ENCODE measurements around the gene ATP6V1G2. TPM values are rescaled to one million over a fixed set of nuclear protein-coding genes. Genes with fewer than 3 reads are reported as not detected.
"Not testable (repeated sequence)": the region's sequence is repeated elsewhere in the genome, so short reads cannot be mapped to it uniquely, and the experiment has no call there.

ATP6V1G2 gene
- total RNA-seq, 2 experiments from 2014 or later: 4.5 to 5.5 TPM

- not testable (repeated sequence) for H3K27me3 Mint-ChIP-seq; H3K9me3 Mint-ChIP-seq; DNase-seq; ATAC-seq (ENCODE audit: low read depth)
- POLR2A ChIA-PET: interaction anchor here (0.7 to 3.4 kb wide), 5 partner anchors 35 to 454 kb away, joined by 3 to 34 read pairs (median 4); partner anchors contain the start of genes DDX39B and NFKBIL1
- peaks cover 18% of the 10 kb centered on the region for H3K36me3 Mint-ChIP-seq
- H3K27ac Mint-ChIP-seq: peak overlapping the region; percentile 87
- peaks cover 42% of the 10 kb centered on the region for H3K4me1 Mint-ChIP-seq
- H3K4me3 Mint-ChIP-seq: peak overlapping the region; percentile 97
These were observed 49.6 kb downstream of the ATP6V1G2 start for GRCh38 chr6:31496826-31497225.

- Mint-ChIP-seq H3K27me3 (no peaks in the 10 kb centered on the region), H3K36me3 (peaks cover 13% of the 10 kb centered on the region), H3K4me3 (peak overlapping the region; percentile 97), H3K9me3 (no peaks in the 10 kb centered on the region), H3K27ac (peak overlapping the region; percentile 96), H3K4me1 (peaks cover 37% of the 10 kb centered on the region)
- POLR2A ChIA-PET: interaction anchor here (0.6 to 4.1 kb wide), 16 partner anchors 14 to 367 kb away, joined by 3 to 55 read pairs (median 4); partner anchors contain the start of genes ABHD16A, DDX39B, GPANK1 and LST1
- DNase-seq: no peak
- no peak for ATAC-seq (ENCODE audit: low read depth)
These were observed 50.8 kb downstream of the ATP6V1G2 start for GRCh38 chr6:31495580-31495979.

Other genes with a start within 250 kb of the ATP6V1G2 start
- 1,000 to 10,000 TPM; 5,415 to 5,542 TPM for gene HLA-B, start 189.4 kb downstream of the ATP6V1G2 start, total RNA-seq
- 10 to 100 TPM; 24.1 to 25.8 TPM for gene MICA, start 143.0 kb downstream of the ATP6V1G2 start, total RNA-seq
- gene MICB, start 48.5 kb downstream of the ATP6V1G2 start, total RNA-seq: 10 to 100 TPM; 41.5 to 42.8 TPM
- not detected for gene MCCD1, start 17.6 kb downstream of the ATP6V1G2 start, total RNA-seq
- 100 to 1,000 TPM; 531 to 555 TPM for gene DDX39B, start 4.6 kb downstream of the ATP6V1G2 start, total RNA-seq
- gene NFKBIL1, start 1.0 kb upstream of the ATP6V1G2 start, total RNA-seq: 10 to 100 TPM; 15.4 to 17.6 TPM
- 10 to 100 TPM; 15.2 to 16.7 TPM for gene LTA, start 25.7 kb upstream of the ATP6V1G2 start, total RNA-seq
- gene TNF, start 29.0 kb upstream of the ATP6V1G2 start, total RNA-seq: 10 to 100 TPM; 18.5 to 18.6 TPM
- 100 to 1,000 TPM; 426 to 431 TPM for gene LTB, start 35.8 kb upstream of the ATP6V1G2 start, total RNA-seq
- 100 to 1,000 TPM in 1 of 2 experiments, 10 to 100 TPM in 1; 91.8 to 105 TPM for gene LST1, start 39.7 kb upstream of the ATP6V1G2 start, total RNA-seq
- gene NCR3, start 46.4 kb upstream of the ATP6V1G2 start, total RNA-seq: 10 to 100 TPM; 69.7 to 70.0 TPM
- 100 to 1,000 TPM; 117 to 118 TPM for gene AIF1, start 68.6 kb upstream of the ATP6V1G2 start, total RNA-seq
- 100 to 1,000 TPM; 257 to 278 TPM for gene PRRC2A, start 74.1 kb upstream of the ATP6V1G2 start, total RNA-seq
- gene BAG6, start 106.1 kb upstream of the ATP6V1G2 start, total RNA-seq: 100 to 1,000 TPM; 242 to 251 TPM
- gene APOM, start 109.3 kb upstream of the ATP6V1G2 start, total RNA-seq: 1 to 10 TPM; 3.1 to 4.6 TPM
- gene C6orf47, start 114.2 kb upstream of the ATP6V1G2 start, total RNA-seq: 10 to 100 TPM; 30.7 to 32.2 TPM
- 10 to 100 TPM; 30.7 to 32.0 TPM for gene GPANK1, start 118.4 kb upstream of the ATP6V1G2 start, total RNA-seq
- 100 to 1,000 TPM; 206 to 216 TPM for gene CSNK2B, start 119.5 kb upstream of the ATP6V1G2 start, total RNA-seq
- gene LY6G5B, start 123.4 kb upstream of the ATP6V1G2 start, total RNA-seq: 10 to 100 TPM; 33.8 to 36.4 TPM
- gene LY6G5C, start 134.5 kb upstream of the ATP6V1G2 start, total RNA-seq: 1 to 10 TPM; 3.5 to 4.6 TPM
- 10 to 100 TPM; 57.8 to 64.0 TPM for gene ABHD16A, start 156.7 kb upstream of the ATP6V1G2 start, total RNA-seq
- gene LY6G6F, start 160.3 kb upstream of the ATP6V1G2 start, total RNA-seq: not detected
- gene LY6G6D, start 168.7 kb upstream of the ATP6V1G2 start, total RNA-seq: not detected
- gene LY6G6C, start 175.1 kb upstream of the ATP6V1G2 start, total RNA-seq: not detected
- 1 to 10 TPM; 1.2 to 1.5 TPM for gene MPIG6B, start 176.8 kb upstream of the ATP6V1G2 start, total RNA-seq
- gene DDAH2, start 182.7 kb upstream of the ATP6V1G2 start, total RNA-seq: 10 to 100 TPM; 28.3 to 29.1 TPM
- gene CLIC1, start 189.9 kb upstream of the ATP6V1G2 start, total RNA-seq: 100 to 1,000 TPM; 425 to 456 TPM
- 10 to 100 TPM; 59.2 to 68.2 TPM for gene MSH5, start 193.4 kb upstream of the ATP6V1G2 start, total RNA-seq
- gene SAPCD1, start 216.0 kb upstream of the ATP6V1G2 start, total RNA-seq: 10 to 100 TPM; 13.1 to 18.1 TPM
- gene VWA7, start 230.7 kb upstream of the ATP6V1G2 start, total RNA-seq: 1 to 10 TPM; 5.2 to 5.7 TPM
- 10 to 100 TPM; 68.2 to 75.3 TPM for gene VARS1, start 249.1 kb upstream of the ATP6V1G2 start, total RNA-seq